ENCODE data around the gene SNCAIP. TPM values are rescaled to one million over a fixed set of nuclear protein-coding genes. Genes with fewer than 3 reads are reported as not detected.
"Not testable (repeated sequence)": the region's sequence is repeated elsewhere in the genome, so short reads cannot be mapped to it uniquely, and the experiment has no call there.

Gene SNCAIP
- total RNA-seq, 2 donors from 2014 or later: not detected

GRCh38 chr5:122374110-122374509, 62.1 kb downstream of the SNCAIP start:
- no peaks in the 10 kb centered on the region for H3K27me3 Mint-ChIP-seq (ENCODE audit: low read depth)
- DNase-seq (no peak), ATAC-seq (replicated peaks in 1 of 2) (no peak)
- no peak overlapping the region for H3K4me3 Mint-ChIP-seq
- no peaks in the 10 kb centered on the region for H3K4me1 Mint-ChIP-seq (ENCODE audit: low read depth)
- H3K27ac Mint-ChIP-seq: no peak overlapping the region
- H3K9me3 Mint-ChIP-seq: no peaks in the 10 kb centered on the region
- no peaks in the 10 kb centered on the region for H3K36me3 Mint-ChIP-seq (ENCODE audit: insufficient read depth in 2 of 2)

- Mint-ChIP-seq H3K27me3 (ENCODE audit: low read depth) (no peaks in the 10 kb centered on the region), H3K36me3 (ENCODE audit: insufficient read depth in 2 of 2) (no peaks in the 10 kb centered on the region), H3K4me1 (ENCODE audit: low read depth) (no peaks in the 10 kb centered on the region), H3K9me3 (no peaks in the 10 kb centered on the region), H3K4me3 (no peak overlapping the region), H3K27ac (no peak overlapping the region)
- no peak for DNase-seq
- ATAC-seq (replicated peaks in 1 of 2): no peak
Measured at GRCh38 chr5:122375801-122376200, 63.8 kb downstream of the SNCAIP start.

DNA sequence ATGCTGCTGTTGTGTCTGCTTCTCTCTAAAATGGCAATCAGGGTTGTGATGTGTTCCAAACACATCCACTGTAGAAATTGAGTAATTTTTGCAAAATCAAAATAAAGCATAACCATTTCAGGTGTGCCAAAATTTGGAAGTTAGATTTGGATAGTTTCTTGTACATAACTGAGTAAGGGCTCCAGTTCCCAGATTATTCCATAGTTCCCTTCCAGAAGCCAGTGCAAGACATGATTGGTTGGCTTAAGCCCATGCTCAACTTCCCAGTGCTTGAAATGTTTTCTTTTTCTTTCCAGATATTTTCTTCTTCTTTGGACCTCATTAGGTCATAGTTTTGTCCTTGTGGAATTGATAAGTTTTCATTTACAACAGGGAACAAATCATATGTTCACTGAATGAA, 64.2 kb downstream of the SNCAIP start:
- H3K9me3 Mint-ChIP-seq: no peaks in the 10 kb centered on the region
- DNase-seq (no peak), ATAC-seq (replicated peaks in 1 of 2) (no peak)
- H3K27me3 Mint-ChIP-seq (ENCODE audit: low read depth): no peaks in the 10 kb centered on the region
- H3K4me1 Mint-ChIP-seq (ENCODE audit: low read depth): no peaks in the 10 kb centered on the region
- no peaks in the 10 kb centered on the region for H3K36me3 Mint-ChIP-seq (ENCODE audit: insufficient read depth in 2 of 2)
- no peak overlapping the region for H3K4me3 Mint-ChIP-seq
- H3K27ac Mint-ChIP-seq: no peak overlapping the region

DNA sequence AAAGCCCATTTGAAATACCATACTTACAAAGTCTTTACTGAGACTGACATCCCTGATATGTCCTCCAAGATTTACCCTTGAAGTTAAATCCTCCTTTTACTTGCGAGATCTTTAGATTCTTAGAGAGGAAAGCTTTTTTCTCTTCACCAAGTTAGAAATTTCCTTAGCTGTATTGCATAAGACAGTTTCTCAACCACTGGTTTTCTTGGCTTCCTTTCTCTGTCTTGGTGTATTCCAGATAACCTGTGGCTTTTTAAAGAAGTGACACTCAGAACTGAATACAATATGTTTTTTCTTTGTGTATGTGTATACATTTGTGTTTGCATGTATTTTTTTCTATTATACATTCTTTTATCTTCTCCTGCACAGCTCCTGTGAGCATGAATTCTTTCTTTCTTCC, 65.0 kb downstream of the SNCAIP start:
- no peak for ATAC-seq (replicated peaks in 1 of 2)
- no peak overlapping the region for H3K4me3 Mint-ChIP-seq
- DNase-seq: no peak
- no peaks in the 10 kb centered on the region for H3K9me3 Mint-ChIP-seq
- no peaks in the 10 kb centered on the region for H3K27me3 Mint-ChIP-seq (ENCODE audit: low read depth)
- H3K27ac Mint-ChIP-seq: no peak overlapping the region
- no peaks in the 10 kb centered on the region for H3K4me1 Mint-ChIP-seq (ENCODE audit: low read depth)
- H3K36me3 Mint-ChIP-seq (ENCODE audit: insufficient read depth in 2 of 2): no peaks in the 10 kb centered on the region

- DNase-seq; H3K27me3 Mint-ChIP-seq (ENCODE audit: low read depth); H3K4me3 Mint-ChIP-seq; H3K9me3 Mint-ChIP-seq; H3K36me3 Mint-ChIP-seq (ENCODE audit: insufficient read depth in 2 of 2); H3K4me1 Mint-ChIP-seq (ENCODE audit: low read depth); ATAC-seq (replicated peaks in 1 of 2); H3K27ac Mint-ChIP-seq: not testable (repeated sequence)
Measured at GRCh38 chr5:122382938-122383337, 70.9 kb downstream of the SNCAIP start.

DNA sequence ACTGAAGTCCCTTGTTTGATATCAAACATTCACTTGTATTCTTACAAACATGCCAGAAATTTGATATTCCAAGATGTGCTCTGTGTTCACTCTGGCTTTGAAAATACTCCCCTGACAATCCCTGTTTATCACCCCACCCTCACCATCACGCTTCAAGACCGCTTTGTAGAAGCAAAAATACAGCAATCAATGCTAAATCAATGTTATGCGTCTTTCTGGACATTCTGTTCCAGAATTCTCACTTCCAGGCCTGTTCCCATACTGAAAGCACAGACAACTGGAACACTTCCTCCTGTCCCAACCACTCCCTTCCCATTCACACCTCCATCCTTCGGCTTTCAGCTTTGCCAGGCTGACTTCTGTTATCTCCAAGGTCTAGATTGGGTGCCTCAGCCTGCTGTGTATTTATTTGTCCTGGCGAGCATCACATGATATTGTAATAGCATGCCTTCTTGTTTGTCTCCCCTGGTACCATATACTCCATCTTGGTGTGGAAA, 72.8 kb downstream of the SNCAIP start:
- Mint-ChIP-seq H3K4me3 (no peak overlapping the region), H3K27ac (no peak overlapping the region), H3K27me3 (ENCODE audit: low read depth) (no peaks in the 10 kb centered on the region), H3K36me3 (ENCODE audit: insufficient read depth in 2 of 2) (no peaks in the 10 kb centered on the region), H3K9me3 (peaks cover 2 to 5% of the 10 kb centered on the region in 2 donors), H3K4me1 (ENCODE audit: low read depth) (no peaks in the 10 kb centered on the region)
- DNase-seq: no peak
- no peak for ATAC-seq (replicated peaks in 1 of 2)

- H3K36me3 Mint-ChIP-seq (ENCODE audit: insufficient read depth in 2 of 2): no peaks in the 10 kb centered on the region
- no peaks in the 10 kb centered on the region for H3K4me1 Mint-ChIP-seq (ENCODE audit: low read depth)
Measured at GRCh38 chr5:122385286-122385685, 73.2 kb downstream of the SNCAIP start.

DNA sequence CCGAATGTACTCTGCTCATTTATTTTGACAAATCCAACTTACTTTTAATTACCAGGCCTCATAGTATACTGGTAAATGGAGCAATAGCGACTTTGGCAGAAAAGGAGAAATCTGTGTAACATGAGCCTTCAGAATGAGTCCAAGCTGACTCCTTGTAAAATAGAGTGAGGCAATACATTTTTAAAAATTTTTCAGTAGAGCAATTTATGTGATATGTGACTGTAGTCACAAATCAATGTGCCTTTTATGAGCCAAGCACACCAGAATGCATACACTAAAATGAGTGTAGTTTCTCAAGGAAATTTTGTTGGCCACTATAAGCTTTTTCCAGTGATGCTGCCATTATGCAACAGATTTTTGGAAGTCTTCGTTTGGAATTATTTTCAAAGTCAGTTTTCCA, 73.8 kb downstream of the SNCAIP start:
- Mint-ChIP-seq H3K4me3 (no peak overlapping the region), H3K9me3 (peaks cover 2 to 5% of the 10 kb centered on the region in 2 donors), H3K4me1 (ENCODE audit: low read depth) (no peaks in the 10 kb centered on the region), H3K27ac (no peak overlapping the region), H3K27me3 (ENCODE audit: low read depth) (no peaks in the 10 kb centered on the region), H3K36me3 (ENCODE audit: insufficient read depth in 2 of 2) (no peaks in the 10 kb centered on the region)
- ATAC-seq (replicated peaks in 1 of 2): no peak
- DNase-seq: no peak

More at GRCh38 chr5:122385286-122385685, 73.2 kb downstream of the SNCAIP start:
- Mint-ChIP-seq H3K27me3 (ENCODE audit: low read depth) (no peaks in the 10 kb centered on the region), H3K27ac (no peak overlapping the region), H3K4me3 (no peak overlapping the region), H3K9me3 (peaks cover 2 to 5% of the 10 kb centered on the region in 2 donors)
- no peak for ATAC-seq (replicated peaks in 1 of 2)
- DNase-seq: no peak

GRCh38 chr5:122390154-122390553, 78.1 kb downstream of the SNCAIP start:
- H3K27me3 Mint-ChIP-seq (ENCODE audit: low read depth): no peaks in the 10 kb centered on the region
- ATAC-seq (replicated peaks in 1 of 2): no peak
- no peaks in the 10 kb centered on the region for H3K4me1 Mint-ChIP-seq (ENCODE audit: low read depth)
- no peaks in the 10 kb centered on the region for H3K36me3 Mint-ChIP-seq (ENCODE audit: insufficient read depth in 2 of 2)
- H3K9me3 Mint-ChIP-seq: no peaks in the 10 kb centered on the region
- no peak overlapping the region for H3K27ac Mint-ChIP-seq
- no peak for DNase-seq
- H3K4me3 Mint-ChIP-seq: no peak overlapping the region

DNA sequence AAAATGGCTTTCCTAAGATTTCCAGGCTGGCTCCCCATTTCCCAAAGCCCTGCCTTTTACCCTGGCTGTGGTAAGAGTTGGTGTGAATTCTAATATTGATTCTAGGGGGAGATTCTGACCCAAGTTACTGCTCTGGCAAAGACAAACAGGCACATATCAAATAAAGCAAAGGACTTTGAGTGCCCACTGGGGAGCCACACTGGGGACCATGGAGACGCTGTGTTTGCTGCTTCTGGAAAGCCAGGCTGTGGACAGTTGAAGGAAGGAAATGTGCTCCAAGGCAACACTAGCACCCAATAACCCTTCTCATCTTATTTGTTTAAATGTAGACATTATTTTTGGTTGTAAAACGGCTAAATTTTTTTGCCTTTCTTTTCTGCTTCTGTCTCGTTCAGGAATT, 78.7 kb downstream of the SNCAIP start:
- no peaks in the 10 kb centered on the region for H3K36me3 Mint-ChIP-seq (ENCODE audit: insufficient read depth in 2 of 2)
- no peaks in the 10 kb centered on the region for H3K27me3 Mint-ChIP-seq (ENCODE audit: low read depth)
- ATAC-seq (replicated peaks in 1 of 2) (no peak), DNase-seq (no peak)
- no peaks in the 10 kb centered on the region for H3K9me3 Mint-ChIP-seq
- H3K4me1 Mint-ChIP-seq (ENCODE audit: low read depth): no peaks in the 10 kb centered on the region
- no peak overlapping the region for H3K4me3 Mint-ChIP-seq
- H3K27ac Mint-ChIP-seq: no peak overlapping the region

- no peaks in the 10 kb centered on the region for H3K27me3 Mint-ChIP-seq (ENCODE audit: low read depth)
- no peaks in the 10 kb centered on the region for H3K36me3 Mint-ChIP-seq (ENCODE audit: insufficient read depth in 2 of 2)
- no peaks in the 10 kb centered on the region for H3K9me3 Mint-ChIP-seq
- no peak overlapping the region for H3K4me3 Mint-ChIP-seq
- no peak for ATAC-seq (replicated peaks in 1 of 2)
- no peak overlapping the region for H3K27ac Mint-ChIP-seq
- no peak for DNase-seq
- no peaks in the 10 kb centered on the region for H3K4me1 Mint-ChIP-seq (ENCODE audit: low read depth)
Measured at GRCh38 chr5:122391621-122392020, 79.6 kb downstream of the SNCAIP start.

DNA sequence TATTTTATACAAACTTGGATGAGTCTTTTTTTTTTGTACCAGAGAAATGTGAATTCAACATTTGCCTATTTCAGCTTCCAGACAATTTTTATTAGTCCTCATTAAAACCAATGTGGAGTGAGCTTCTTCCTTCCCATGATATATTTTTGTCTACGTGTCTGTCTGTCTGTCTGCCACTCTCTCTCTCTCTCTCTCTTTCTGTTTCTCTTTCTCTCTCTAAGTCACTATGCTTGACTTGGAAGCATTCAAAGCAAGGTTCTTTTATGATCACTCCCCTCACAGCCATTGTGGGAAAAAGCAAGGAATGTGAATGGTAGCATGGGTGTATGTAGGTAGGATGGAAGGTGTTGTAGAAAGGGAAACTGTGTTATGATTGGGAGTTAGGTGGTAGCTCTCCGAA, 80.2 kb downstream of the SNCAIP start:
- H3K4me1 Mint-ChIP-seq (ENCODE audit: low read depth): no peaks in the 10 kb centered on the region
- H3K27me3 Mint-ChIP-seq (ENCODE audit: low read depth): no peaks in the 10 kb centered on the region
- H3K4me3 Mint-ChIP-seq: no peak overlapping the region
- no peak overlapping the region for H3K27ac Mint-ChIP-seq
- DNase-seq: no peak
- no peak for ATAC-seq (replicated peaks in 1 of 2)
- H3K9me3 Mint-ChIP-seq: no peaks in the 10 kb centered on the region
- no peaks in the 10 kb centered on the region for H3K36me3 Mint-ChIP-seq (ENCODE audit: insufficient read depth in 2 of 2)

DNA sequence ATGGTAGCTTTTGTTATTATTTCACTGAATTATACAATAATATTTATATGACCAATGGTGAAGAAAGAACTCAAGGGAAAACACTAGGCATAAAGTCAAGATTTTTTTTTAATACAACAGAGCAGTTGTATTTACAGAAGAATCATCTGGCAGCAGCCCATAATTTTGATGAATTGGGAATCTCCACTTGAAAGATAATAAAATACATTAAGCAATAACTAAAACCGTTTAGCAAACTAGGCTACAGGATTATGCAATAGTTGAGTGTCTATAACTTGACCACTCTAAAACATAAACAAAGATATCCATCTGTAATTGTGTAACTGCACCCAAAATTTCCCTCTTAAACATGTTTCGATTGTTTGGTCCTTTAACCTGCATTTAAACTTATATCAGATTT, 80.8 kb downstream of the SNCAIP start:
- DNase-seq (no peak), ATAC-seq (replicated peaks in 1 of 2) (no peak)
- no peak overlapping the region for H3K27ac Mint-ChIP-seq
- H3K36me3 Mint-ChIP-seq (ENCODE audit: insufficient read depth in 2 of 2): no peaks in the 10 kb centered on the region
- no peaks in the 10 kb centered on the region for H3K4me1 Mint-ChIP-seq (ENCODE audit: low read depth)
- H3K4me3 Mint-ChIP-seq: no peak overlapping the region
- no peaks in the 10 kb centered on the region for H3K27me3 Mint-ChIP-seq (ENCODE audit: low read depth)
- no peaks in the 10 kb centered on the region for H3K9me3 Mint-ChIP-seq

- DNase-seq (no peak), ATAC-seq (replicated peaks in 1 of 2) (no peak)
- no peaks in the 10 kb centered on the region for H3K27me3 Mint-ChIP-seq (ENCODE audit: low read depth)
- no peak overlapping the region for H3K27ac Mint-ChIP-seq
- H3K36me3 Mint-ChIP-seq (ENCODE audit: insufficient read depth in 2 of 2): no peaks in the 10 kb centered on the region
- H3K9me3 Mint-ChIP-seq: no peaks in the 10 kb centered on the region
- no peak overlapping the region for H3K4me3 Mint-ChIP-seq
- H3K4me1 Mint-ChIP-seq (ENCODE audit: low read depth): no peaks in the 10 kb centered on the region
Measured at GRCh38 chr5:122394284-122394930, 82.4 kb downstream of the SNCAIP start.

All from activated T-cell treated with anti-CD3 and anti-CD28 coated beads, Interleukin-2, amount 50 U/mL, for 72 hours (primary cell).